Endothelial cell of umbilical vein (primary cell): ENCODE results near the gene VSNL1. TPM values are rescaled to one million over a fixed set of nuclear protein-coding genes. Genes with fewer than 3 reads are reported as not detected.

ENCODE experiments used
- BruUV-seq: library from RNA; stranded (reverse); fragments of 400-500 nt; replicated peaks from 2 replicates; lab custom pipeline; 2021; lab: Mats Ljungman, UMichigan
- CTCF ChIA-PET: fragments of 300-600, 350-600 bp; sonication (Branson Sonifier 250); formaldehyde crosslinking; loops from one replicate; lab custom pipeline; 2021; ENCODE audit warnings: antibody characterized with exemption, inconsistent platforms; lab: Charles Lee
- POLR2A ChIA-PET: fragments of 300-600, 350-600 bp; sonication (Branson Sonifier 250); formaldehyde crosslinking; loops from one replicate; lab custom pipeline; 2021; ENCODE audit warnings: antibody characterized with exemption, inconsistent platforms; lab: Charles Lee
- DNase-seq: peaks from one replicate; pipeline ENCODE4 v3.0.0-alpha.2; 2011; ENCODE audit warnings: low read depth, low spot score
- FAIRE-seq: peaks from 2 replicates; lab custom pipeline; 2011; peaks lifted over from hg19 to GRCh38; lab: Jason Lieb, UNC
- H2AFZ ChIP-seq: 2 replicates; pipeline ENCODE4 v1.6.0; 2012; ENCODE audit warnings: low read depth, low read length, control low read depth, inconsistent platforms
- H3K27ac ChIP-seq: 2 replicates; pipeline ENCODE4 v1.5.1; 2011; ENCODE audit warnings: low read depth, mild to moderate bottlenecking, control low read depth, low read length, moderate library complexity; ENCODE audit not compliant: insufficient read depth
- H3K27me3 ChIP-seq, 2 experiments: 2 replicates each; pipeline versions ENCODE4 v1.6.0 to v1.6.1; 2011; ENCODE audit warnings: low read length in 2 of 2, mixed read lengths in 1 of 2; ENCODE audit not compliant: control insufficient read depth in 2 of 2, insufficient read depth in 2 of 2
- H3K36me3 ChIP-seq, 2 experiments: 2 replicates in 1 of 2; 3 replicates in 1 of 2; pipeline ENCODE4 v1.5.1; 2011; ENCODE audit warnings: low read length in 2 of 2, mild to moderate bottlenecking in 1 of 2, moderate library complexity in 1 of 2; ENCODE audit not compliant: control insufficient read depth in 2 of 2, insufficient read depth in 2 of 2; ENCODE audit errors: extremely low read depth in 1 of 2
- H3K4me1 ChIP-seq: 3 replicates; pipeline ENCODE4 v1.5.1; 2011; ENCODE audit warnings: mild to moderate bottlenecking, low read length; ENCODE audit not compliant: control insufficient read depth, insufficient read depth; ENCODE audit errors: extremely low read depth
- H3K4me2 ChIP-seq: 2 replicates; pipeline ENCODE4 v1.6.1; 2011; ENCODE audit warnings: low read length, control low read depth, mixed read lengths; ENCODE audit not compliant: insufficient read depth
- H3K4me3 ChIP-seq, 3 experiments: fragments of 200-600 bp in 1 of 3; sonication (generic), shearing (Covaris generic) in 1 of 3; replicated peaks in 1 of 3; 2 replicates each; pipeline ENCODE4 v1.5.1; 2011 to 2016; ENCODE audit warnings: control low read depth in 3 of 3, low read length in 3 of 3, mild to moderate bottlenecking in 2 of 3, inconsistent platforms in 1 of 3, low read depth in 1 of 3, moderate library complexity in 1 of 3; ENCODE audit not compliant: insufficient read depth in 1 of 3
- H3K79me2 ChIP-seq: 2 replicates; pipeline ENCODE4 v1.6.0; 2012; ENCODE audit warnings: low read length, inconsistent platforms; ENCODE audit not compliant: control insufficient read depth, insufficient read depth
- H3K9ac ChIP-seq: replicated peaks from 2 replicates; pipeline ENCODE3; 2011; ENCODE audit warnings: low read length, control low read depth; ENCODE audit not compliant: insufficient read depth; ENCODE audit errors: extremely low read depth
- H3K9me1 ChIP-seq: replicated peaks from 3 replicates; pipeline ENCODE4 v1.6.0; 2011; ENCODE audit warnings: mild to moderate bottlenecking, low read length; ENCODE audit not compliant: control insufficient read depth, insufficient read depth; ENCODE audit errors: extremely low read depth
- H3K9me3 ChIP-seq: replicated peaks from 2 replicates; pipeline ENCODE4 v1.5.1; 2012; ENCODE audit warnings: low read length, inconsistent platforms; ENCODE audit not compliant: control insufficient read depth, insufficient read depth
- H4K20me1 ChIP-seq: replicated peaks from 2 replicates; pipeline ENCODE3; 2011; ENCODE audit warnings: mild to moderate bottlenecking, low read length; ENCODE audit not compliant: control insufficient read depth, insufficient read depth; ENCODE audit errors: extremely low read depth
- CTCF ChIP-seq, 2 donors: IDR thresholded peaks; 1 replicate in 1 of 2; 2 replicates in 1 of 2; pipeline ENCODE4 v1.5.1; 2011; ENCODE audit warnings: low read length in 2 of 2, mild to moderate bottlenecking in 2 of 2, moderate library complexity in 2 of 2, control low read depth in 1 of 2, inconsistent platforms in 1 of 2, low read depth in 1 of 2; ENCODE audit not compliant: insufficient read depth in 1 of 2; ENCODE audit errors: extremely low read depth in 1 of 2
- EZH2 ChIP-seq: IDR thresholded peaks from 2 replicates; pipeline ENCODE4 v1.6.1; 2012; ENCODE audit warnings: borderline replicate concordance, low read depth, mild to moderate bottlenecking, moderate library complexity, low read length, inconsistent platforms; ENCODE audit not compliant: severe bottlenecking
- FOS ChIP-seq: IDR thresholded peaks from 2 replicates; pipeline ENCODE4 v1.6.1; 2011; ENCODE audit warnings: mild to moderate bottlenecking, low read length, moderate library complexity, borderline replicate concordance; ENCODE audit not compliant: insufficient read depth
- GATA2 ChIP-seq: IDR thresholded peaks from 2 replicates; pipeline ENCODE4 v1.7.0; 2011; ENCODE audit warnings: low read depth, mild to moderate bottlenecking, moderate library complexity, mixed read lengths, low read length; ENCODE audit not compliant: insufficient read length, insufficient read depth
- JUN ChIP-seq: IDR thresholded peaks from 2 replicates; pipeline ENCODE4 v1.6.1; 2011; ENCODE audit warnings: borderline replicate concordance, low read depth; ENCODE audit not compliant: insufficient read length, insufficient read depth
- MYC ChIP-seq: IDR thresholded peaks from one replicate; pipeline ENCODE4 v1.6.1; 2011; ENCODE audit warnings: mild to moderate bottlenecking, low read depth, low read length
- POLR2A ChIP-seq: IDR thresholded peaks from 2 replicates; pipeline ENCODE4 v1.6.1; 2012; ENCODE audit warnings: low read depth, mild to moderate bottlenecking, control low read depth, low read length
- POLR2AphosphoS5 ChIP-seq: IDR thresholded peaks from 2 replicates; pipeline ENCODE4 v1.6.1; 2012; ENCODE audit warnings: low read depth, mild to moderate bottlenecking, control low read depth, low read length, moderate library complexity; ENCODE audit not compliant: insufficient read depth
- dilution Hi-C: fragments of 300-500 bp; cut with MboI; formaldehyde crosslinking; loops from one replicate; pipeline ENCODE4 v1.15.0; 2019; ENCODE audit warnings: low sequenced_read_pairs; ENCODE audit not compliant: extremely low pct_ligation_motif_present
- intact Hi-C: fragments of 100-400 bp; cut with micrococcal nuclease; formaldehyde crosslinking; loops from one replicate; pipeline ENCODE4 v1.10.0; 2022
- polyA plus RNA-seq, 4 experiments: library from polyadenylated mRNA; depleted of rRNA in 3 of 4; stranded (reverse) in 3 of 4; unstranded in 1 of 4; fragments of >200 nt; gene quantifications; 2 replicates each; pipeline versions ENCODE4 v1.2.1 to v1.2.3, GENCODE V29; 2011 to 2012; ENCODE audit warnings: missing spikeins in 1 of 4
- total RNA-seq: library from RNA; stranded (reverse); gene quantifications from 2 replicates; pipeline ENCODE4 v1.2.3, GENCODE V29; 2021
- TF ChIP-seq, protein P1 (sequence below): IDR thresholded peaks from 2 replicates; pipeline ENCODE4 v1.6.1; 2011; ENCODE audit not compliant: insufficient read depth, insufficient read length

The VSNL1 gene
- total and polyA plus RNA-seq, 2 donors (not counting 3 experiments of a cell fraction or from before 2014, with no cell fraction given), result not detected

- BruUV-seq, result no TSS peak
- DNase-seq, result no peak
- peaks cover 6% of the 10 kb centered on the region for H3K4me1 ChIP-seq
- no peaks in the 10 kb centered on the region for H3K9me3 ChIP-seq
- H3K4me3 ChIP-seq, result no peak overlapping the region
- dilution Hi-C loops (no loop called here), intact Hi-C loops (no loop called here)
- H3K36me3 ChIP-seq, result no peaks in the 10 kb centered on the region
- ChIA-PET POLR2A (no interaction called here), CTCF (no interaction called here)
- H4K20me1 ChIP-seq, result no peaks in the 10 kb centered on the region
- peaks cover 15 to 19% of the 10 kb centered on the region in 2 experiments for H3K27me3 ChIP-seq
- H3K4me2 ChIP-seq, result no peak overlapping the region
- H3K27ac ChIP-seq, result no peak overlapping the region
- FAIRE-seq, result no peak
- H3K79me2 ChIP-seq, result no peaks in the 10 kb centered on the region
- H3K9ac ChIP-seq, result no peak overlapping the region
- no peak overlapping the region for H2AFZ ChIP-seq
- no peak for TF ChIP-seq GATA2
- TF ChIP-seq POLR2A, result no peak
- TF ChIP-seq CTCF (IDR thresholded peaks at IDR 0.05; ENCODE audit: extremely low read depth in 1 of 2, insufficient read depth in 1 of 2, low read depth in 1 of 2, low read length in 2 of 2), result no peak
- TF ChIP-seq JUN, result no peak
- no peak for TF ChIP-seq FOS
- TF ChIP-seq POLR2AphosphoS5, result no peak
- no peak for TF ChIP-seq MYC
- no peak for TF ChIP-seq EZH2
- TF ChIP-seq, protein P1, sequence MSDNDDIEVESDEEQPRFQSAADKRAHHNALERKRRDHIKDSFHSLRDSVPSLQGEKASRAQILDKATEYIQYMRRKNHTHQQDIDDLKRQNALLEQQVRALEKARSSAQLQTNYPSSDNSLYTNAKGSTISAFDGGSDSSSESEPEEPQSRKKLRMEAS, result no peak
- no peaks in the 10 kb centered on the region for H3K9me1 ChIP-seq
Observed at GRCh38 chr2:17533546-17533945, 7.0 kb upstream of the VSNL1 start.
